Ishikawa (cell line): ENCODE measurements around the gene SLC15A1.

Source experiments
- TAF1 ChIP-seq: IDR thresholded peaks from 2 replicates; pipeline ENCODE4 v1.6.1; 2012; ENCODE audit warnings: low read depth, mild to moderate bottlenecking
- TEAD4 ChIP-seq: IDR thresholded peaks from 2 replicates; pipeline ENCODE4 v1.6.1; 2012

DNA sequence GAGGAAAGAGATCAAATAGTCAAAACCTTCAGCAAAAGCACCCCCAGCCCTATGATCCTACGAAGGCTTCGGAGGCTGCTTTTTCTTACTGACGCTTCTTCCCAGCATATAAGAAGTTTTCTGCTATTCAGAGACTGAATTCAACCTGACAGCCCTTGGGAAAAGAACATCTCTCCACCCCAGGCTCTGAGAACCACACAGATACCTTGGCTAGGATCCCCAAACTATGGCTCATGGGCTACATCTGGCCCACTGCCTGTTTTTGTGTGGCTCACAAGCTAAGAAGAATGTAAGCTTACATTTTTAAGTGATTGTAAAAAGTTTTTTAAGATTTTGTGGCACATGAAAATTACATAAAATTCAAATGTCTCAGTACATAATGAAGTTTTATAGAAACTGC, 3.0 kb downstream of the SLC15A1 start:
- TF ChIP-seq TAF1: no peak
- TF ChIP-seq TEAD4: no peak
